Epithelial cell of proximal tubule (primary cell): Measurements from ENCODE around the gene SMURF1. TPM values are rescaled to one million over a fixed set of nuclear protein-coding genes. Genes with fewer than 3 reads are reported as not detected.
"Not testable (repeated sequence)": the region's sequence is repeated elsewhere in the genome, so short reads cannot be mapped to it uniquely, and the experiment has no call there.

Experiments used
- DNase-seq: peaks from one replicate; pipeline ENCODE4 v3.0.0-alpha.2; 2011; ENCODE audit warnings: low read depth
- H3K4me3 ChIP-seq: 2 replicates; pipeline ENCODE4 v1.5.1; 2011; ENCODE audit warnings: low read depth, mild to moderate bottlenecking, low read length
- total RNA-seq: library from RNA; depleted of rRNA; stranded (reverse); fragments of >200 nt; gene quantifications from 2 replicates; pipeline ENCODE4 v1.2.3, GENCODE V29; 2015
- TF ChIP-seq, protein P1 (sequence below): conservative IDR thresholded peaks from 2 replicates; pipeline ENCODE4 v1.5.1; 2012; ENCODE audit warnings: low read depth, mild to moderate bottlenecking, low read length

Gene SMURF1
- total RNA-seq, 1 donor from 2014 or later, result 30.7 TPM

DNA sequence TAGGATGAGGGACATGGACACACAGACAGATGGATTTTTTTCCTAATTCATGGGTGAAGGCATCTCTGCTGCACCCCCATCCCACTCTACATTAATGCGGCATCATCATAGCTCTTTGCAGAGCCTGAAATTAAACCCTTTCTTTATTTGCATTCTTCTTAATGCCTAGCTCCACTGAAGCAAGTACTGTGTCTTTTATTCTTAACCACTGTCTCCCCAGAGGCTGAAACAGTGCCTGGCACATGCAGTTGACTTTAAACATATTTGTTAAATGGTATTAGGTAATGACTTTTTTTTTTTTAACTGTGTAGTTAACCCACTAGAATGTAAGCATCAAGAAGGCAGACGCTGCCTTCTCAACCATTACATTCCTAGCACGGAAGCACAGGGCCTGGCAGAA, 73.5 kb downstream of the SMURF1 start:
- no peak overlapping the region for H3K4me3 ChIP-seq
- DNase-seq, result no peak
- TF ChIP-seq, protein P1, sequence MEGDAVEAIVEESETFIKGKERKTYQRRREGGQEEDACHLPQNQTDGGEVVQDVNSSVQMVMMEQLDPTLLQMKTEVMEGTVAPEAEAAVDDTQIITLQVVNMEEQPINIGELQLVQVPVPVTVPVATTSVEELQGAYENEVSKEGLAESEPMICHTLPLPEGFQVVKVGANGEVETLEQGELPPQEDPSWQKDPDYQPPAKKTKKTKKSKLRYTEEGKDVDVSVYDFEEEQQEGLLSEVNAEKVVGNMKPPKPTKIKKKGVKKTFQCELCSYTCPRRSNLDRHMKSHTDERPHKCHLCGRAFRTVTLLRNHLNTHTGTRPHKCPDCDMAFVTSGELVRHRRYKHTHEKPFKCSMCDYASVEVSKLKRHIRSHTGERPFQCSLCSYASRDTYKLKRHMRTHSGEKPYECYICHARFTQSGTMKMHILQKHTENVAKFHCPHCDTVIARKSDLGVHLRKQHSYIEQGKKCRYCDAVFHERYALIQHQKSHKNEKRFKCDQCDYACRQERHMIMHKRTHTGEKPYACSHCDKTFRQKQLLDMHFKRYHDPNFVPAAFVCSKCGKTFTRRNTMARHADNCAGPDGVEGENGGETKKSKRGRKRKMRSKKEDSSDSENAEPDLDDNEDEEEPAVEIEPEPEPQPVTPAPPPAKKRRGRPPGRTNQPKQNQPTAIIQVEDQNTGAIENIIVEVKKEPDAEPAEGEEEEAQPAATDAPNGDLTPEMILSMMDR, result no peak

DNA sequence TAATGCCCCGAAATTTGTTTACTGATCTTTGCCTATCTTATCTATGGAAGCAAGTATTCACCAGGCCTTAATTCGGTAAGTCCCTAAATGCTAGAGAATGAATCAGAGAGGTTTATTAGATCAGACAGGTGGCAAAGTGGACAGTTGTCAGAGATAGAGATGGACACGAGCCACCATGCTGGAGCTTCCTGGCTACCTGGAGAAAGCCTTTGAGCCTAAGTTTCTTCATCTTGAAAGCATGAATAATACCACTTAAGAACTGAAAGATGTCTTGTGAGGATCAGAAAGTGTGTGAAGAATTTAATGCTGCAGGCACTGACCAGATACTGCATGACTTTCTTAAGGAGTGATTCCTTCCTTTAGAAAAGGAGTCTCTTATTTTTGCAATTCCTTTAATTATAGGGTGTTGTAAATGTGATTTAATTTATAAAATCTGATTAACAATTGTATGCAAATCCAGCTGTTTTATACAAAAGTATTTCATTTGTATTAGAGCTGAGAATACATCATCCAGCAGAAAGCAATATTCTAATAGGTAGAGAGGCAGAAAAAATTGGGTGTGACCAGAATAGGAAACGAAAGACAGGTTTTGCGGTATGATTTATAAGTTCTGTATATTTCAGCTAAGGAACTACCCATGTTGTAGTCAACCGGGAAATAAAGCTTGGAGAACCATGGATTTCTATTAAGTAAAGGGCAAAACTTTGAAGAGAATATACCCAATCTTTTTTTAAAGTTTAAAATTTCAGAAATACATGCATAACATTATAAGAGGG, 82.7 kb downstream of the SMURF1 start:
- no peak overlapping the region for H3K4me3 ChIP-seq
- TF ChIP-seq, protein P1, result no peak
- no peak for DNase-seq

DNA sequence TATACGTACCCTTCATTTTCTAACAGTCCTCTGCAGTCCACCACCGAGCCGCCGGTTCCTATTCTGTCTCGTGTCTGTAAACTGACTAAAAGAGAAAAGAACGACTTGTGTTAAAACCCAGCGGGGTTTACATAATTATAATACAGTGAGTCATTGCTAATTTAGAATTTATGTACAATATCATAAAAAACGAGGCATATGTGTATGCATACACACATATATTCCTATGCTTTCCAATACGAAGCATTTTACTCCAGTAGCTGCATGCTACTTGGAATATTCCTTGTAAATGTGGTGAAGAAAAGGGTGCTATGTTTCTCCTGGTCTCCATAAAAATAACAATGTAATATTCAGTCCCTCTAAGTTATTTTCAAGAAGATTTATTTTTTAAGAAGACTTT, 89.1 kb downstream of the SMURF1 start:
- TF ChIP-seq, protein P1, result no peak
- no peak overlapping the region for H3K4me3 ChIP-seq
- no peak for DNase-seq

DNA sequence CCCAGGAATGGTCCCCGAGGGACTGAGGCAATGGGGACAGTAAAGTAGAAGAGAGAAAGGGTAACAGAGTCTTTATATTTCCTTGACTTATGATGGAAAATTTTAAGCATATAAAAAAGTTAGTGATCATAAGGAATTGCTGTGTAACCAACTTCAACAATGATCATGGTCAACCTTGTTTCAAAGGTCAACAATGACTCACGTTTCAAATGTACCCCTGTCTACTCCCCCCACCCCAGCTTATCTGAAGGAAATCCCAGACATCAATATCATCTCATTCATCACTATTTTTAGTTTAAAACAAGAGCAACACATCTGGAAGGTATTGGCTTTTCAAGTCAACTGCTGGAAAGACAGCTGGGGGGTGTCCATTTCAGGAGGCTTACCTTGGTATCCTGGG, 92.9 kb downstream of the SMURF1 start:
- no peak overlapping the region for H3K4me3 ChIP-seq

DNA sequence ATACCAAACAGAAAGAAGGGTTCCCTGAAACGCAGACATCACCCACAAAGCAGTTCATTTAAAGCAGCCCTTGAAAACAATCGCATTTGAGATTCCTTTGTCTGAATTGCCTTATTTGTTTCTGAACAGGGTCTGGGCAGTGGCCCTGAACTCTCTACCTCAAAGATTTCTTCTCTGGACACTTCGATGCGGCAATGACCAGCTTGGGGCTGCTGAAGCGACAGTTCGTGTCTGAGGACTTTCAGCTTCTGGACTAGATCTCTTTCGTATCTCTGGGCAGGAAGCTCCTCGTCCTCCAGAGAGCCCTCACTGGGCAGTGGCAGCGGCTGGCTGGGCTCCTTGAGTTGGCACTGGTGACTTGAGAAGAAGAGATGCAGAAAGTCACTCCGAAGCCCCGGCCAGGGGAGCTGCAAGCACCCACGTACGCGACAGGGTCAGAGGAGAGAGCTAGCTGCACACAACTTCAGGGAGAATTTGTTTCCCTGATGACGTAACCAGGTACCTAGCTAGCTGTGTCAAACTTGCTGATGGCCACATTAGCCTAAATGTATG, 96.3 kb downstream of the SMURF1 start:
- TF ChIP-seq, protein P1, result no peak
- no peak for DNase-seq

More for the DNA sequence above, 92.9 kb downstream of the SMURF1 start:
- DNase-seq, result no peak
- TF ChIP-seq, protein P1, result no peak

DNA sequence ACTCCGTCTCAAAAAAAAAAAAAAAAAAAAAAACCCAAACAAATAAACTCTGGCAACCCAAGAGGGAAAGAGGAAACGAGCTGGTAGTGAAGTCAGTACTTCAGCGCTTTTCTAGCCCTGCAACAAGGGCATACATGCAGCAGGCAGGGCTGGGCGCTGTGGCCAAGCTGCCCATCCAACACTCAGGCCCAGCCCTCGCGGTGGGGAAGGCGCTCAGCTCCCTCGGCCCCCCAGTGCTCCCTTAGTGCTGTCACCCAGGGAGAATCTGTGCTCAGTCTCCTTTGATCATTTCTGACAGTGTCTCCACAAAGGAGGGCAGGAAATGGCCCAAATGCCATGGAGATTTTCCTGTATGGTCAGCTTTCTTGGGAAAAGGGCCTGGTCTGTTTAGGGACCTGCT, 97.2 kb downstream of the SMURF1 start:
- no peak for DNase-seq
- TF ChIP-seq, protein P1, result no peak
- no peak overlapping the region for H3K4me3 ChIP-seq

More for the DNA sequence above, 96.3 kb downstream of the SMURF1 start:
- no peak overlapping the region for H3K4me3 ChIP-seq

DNA sequence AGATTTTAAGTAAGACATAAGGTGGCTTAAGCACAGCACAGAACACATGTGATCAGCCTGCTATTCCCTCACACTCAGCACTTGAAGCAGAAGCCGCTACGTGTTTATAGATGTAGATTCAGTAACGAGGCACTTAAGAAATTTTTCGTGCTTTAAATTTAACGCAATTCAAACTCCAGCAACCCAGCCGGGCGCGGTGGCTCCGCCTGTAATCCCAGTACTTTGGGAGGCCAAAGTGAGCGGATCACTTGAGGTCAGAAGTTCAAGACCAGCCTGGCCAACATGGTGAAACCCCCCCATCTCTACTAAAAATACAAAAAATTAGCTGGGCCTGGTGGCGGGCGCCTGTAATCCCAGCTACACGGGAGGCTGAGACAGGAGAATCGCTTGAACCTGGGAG, 97.6 kb downstream of the SMURF1 start:
- H3K4me3 ChIP-seq, DNase-seq: not testable (repeated sequence)

DNA sequence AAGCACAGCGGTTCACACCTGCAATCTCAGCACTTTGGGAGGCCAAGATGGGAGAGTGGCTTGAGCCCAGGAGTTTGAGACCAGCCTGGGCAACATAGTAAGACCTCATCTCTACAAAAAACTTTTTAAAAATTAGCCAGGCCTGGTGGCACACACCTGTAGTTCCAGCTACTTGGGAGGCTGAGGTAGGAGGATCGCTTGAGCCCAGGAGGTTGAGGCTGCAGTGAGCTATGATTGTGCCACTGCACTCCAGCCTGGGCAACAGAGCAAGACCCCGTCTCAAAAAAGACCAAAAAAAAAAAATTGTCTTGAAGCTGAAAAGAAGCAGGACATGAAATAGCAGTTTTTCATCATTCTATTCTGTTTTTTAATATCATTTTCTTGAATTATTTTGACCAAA, 99.0 kb downstream of the SMURF1 start:
- H3K4me3 ChIP-seq, DNase-seq: not testable (repeated sequence)
